Panc1 (cell line): ENCODE results near the gene ME2.

Source experiments
- TCF7L2 ChIP-seq: IDR thresholded peaks from 2 replicates; pipeline ENCODE4 v1.6.1; 2011; ENCODE audit warnings: mild to moderate bottlenecking, low read depth, low read length, inconsistent platforms
- TF ChIP-seq, protein P1 (sequence below): fragments of 450-650 bp; IDR thresholded peaks from 2 replicates; pipeline ENCODE4 v1.5.1; 2017; ENCODE audit warnings: mild to moderate bottlenecking

DNA sequence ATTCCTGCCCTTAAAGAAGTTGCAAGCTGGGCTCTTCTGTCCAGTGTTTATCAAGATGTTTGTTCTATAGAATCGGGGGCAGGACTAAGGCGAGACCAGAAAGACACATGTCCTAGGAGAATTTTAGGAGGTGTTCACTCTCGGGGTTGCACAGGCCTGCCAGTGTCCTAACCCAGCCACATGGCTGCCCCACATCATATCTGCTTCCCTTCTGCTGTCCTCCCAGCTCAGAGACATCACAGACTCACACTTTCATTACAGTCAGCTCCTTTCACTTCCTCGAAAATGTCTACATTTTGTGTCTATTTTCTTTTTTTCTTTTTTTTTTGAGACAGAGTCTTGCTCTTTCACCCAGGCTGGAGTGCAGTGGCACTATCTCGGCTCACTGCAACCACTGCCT is 48.4 kb upstream of the ME2 start:
- no peak for TF ChIP-seq TCF7L2
- TF ChIP-seq, protein P1, sequence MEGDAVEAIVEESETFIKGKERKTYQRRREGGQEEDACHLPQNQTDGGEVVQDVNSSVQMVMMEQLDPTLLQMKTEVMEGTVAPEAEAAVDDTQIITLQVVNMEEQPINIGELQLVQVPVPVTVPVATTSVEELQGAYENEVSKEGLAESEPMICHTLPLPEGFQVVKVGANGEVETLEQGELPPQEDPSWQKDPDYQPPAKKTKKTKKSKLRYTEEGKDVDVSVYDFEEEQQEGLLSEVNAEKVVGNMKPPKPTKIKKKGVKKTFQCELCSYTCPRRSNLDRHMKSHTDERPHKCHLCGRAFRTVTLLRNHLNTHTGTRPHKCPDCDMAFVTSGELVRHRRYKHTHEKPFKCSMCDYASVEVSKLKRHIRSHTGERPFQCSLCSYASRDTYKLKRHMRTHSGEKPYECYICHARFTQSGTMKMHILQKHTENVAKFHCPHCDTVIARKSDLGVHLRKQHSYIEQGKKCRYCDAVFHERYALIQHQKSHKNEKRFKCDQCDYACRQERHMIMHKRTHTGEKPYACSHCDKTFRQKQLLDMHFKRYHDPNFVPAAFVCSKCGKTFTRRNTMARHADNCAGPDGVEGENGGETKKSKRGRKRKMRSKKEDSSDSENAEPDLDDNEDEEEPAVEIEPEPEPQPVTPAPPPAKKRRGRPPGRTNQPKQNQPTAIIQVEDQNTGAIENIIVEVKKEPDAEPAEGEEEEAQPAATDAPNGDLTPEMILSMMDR = no peak
